Progenitor cell of endocrine pancreas (in vitro differentiated cells): Measurements from ENCODE around the gene FAM171A2. TPM values are rescaled to one million over a fixed set of nuclear protein-coding genes. Genes with fewer than 3 reads are reported as not detected.

Experiments
- DNase-seq: peaks from one replicate; pipeline ENCODE4 v3.0.0; 2021; ENCODE audit warnings: low spot score; ENCODE audit not compliant: unreplicated experiment
- H3K27ac Mint-ChIP-seq: 2 replicates; pipeline ENCODE4 v1.8.0; 2021; ENCODE audit warnings: mild to moderate bottlenecking, moderate library complexity, mixed read lengths
- H3K27me3 Mint-ChIP-seq: 2 replicates; pipeline ENCODE4 v1.8.0; 2021; ENCODE audit warnings: mixed read lengths
- H3K36me3 Mint-ChIP-seq: 2 replicates; pipeline ENCODE4 v1.8.0; 2022; ENCODE audit warnings: mixed read lengths; ENCODE audit not compliant: insufficient read depth
- H3K4me1 Mint-ChIP-seq: 2 replicates; pipeline ENCODE4 v1.8.0; 2021; ENCODE audit warnings: low read depth, mixed read lengths
- H3K4me3 Mint-ChIP-seq: 2 replicates; pipeline ENCODE4 v1.8.0; 2021; ENCODE audit warnings: low read depth, mild to moderate bottlenecking, moderate library complexity, mixed read lengths
- H3K9me3 Mint-ChIP-seq: 2 replicates; pipeline ENCODE4 v1.8.0; 2021; ENCODE audit warnings: low read depth, mixed read lengths
- CTCF ChIP-seq: fragments of 200-600 bp; sonication (generic); IDR thresholded peaks from one replicate; pipeline ENCODE4 v1.5.0; 2021; ENCODE audit warnings: antibody characterized with exemption, mild to moderate bottlenecking; ENCODE audit not compliant: unreplicated experiment
- total RNA-seq: library from RNA; stranded (reverse); gene quantifications from 2 replicates; pipeline ENCODE4 v1.2.1, GENCODE V29; 2021

Gene FAM171A2
- total RNA-seq, 1 donor from 2014 or later = 42.5 TPM

GRCh38 chr17:44356241-44356640 is 7.4 kb downstream of the FAM171A2 start:
- Mint-ChIP-seq H3K9me3 (no peaks in the 10 kb centered on the region), H3K27ac (no peak overlapping the region), H3K36me3 (peaks cover 11% of the 10 kb centered on the region), H3K4me1 (peaks cover 10% of the 10 kb centered on the region), H3K27me3 (peaks cover 7% of the 10 kb centered on the region), H3K4me3 (no peak overlapping the region)
- no peak for DNase-seq
- TF ChIP-seq CTCF = no peak

GRCh38 chr17:44355642-44356099 is 8.0 kb downstream of the FAM171A2 start:
- Mint-ChIP-seq H3K27me3 (peaks cover 7% of the 10 kb centered on the region), H3K27ac (no peak overlapping the region), H3K4me3 (no peak overlapping the region), H3K36me3 (peaks cover 11% of the 10 kb centered on the region), H3K4me1 (peaks cover 4% of the 10 kb centered on the region), H3K9me3 (no peaks in the 10 kb centered on the region)
- no peak for DNase-seq
- no peak for TF ChIP-seq CTCF

- peaks cover 11% of the 10 kb centered on the region for H3K36me3 Mint-ChIP-seq
- no peaks in the 10 kb centered on the region for H3K4me1 Mint-ChIP-seq
- H3K27me3 Mint-ChIP-seq = peaks cover 7% of the 10 kb centered on the region
- H3K27ac Mint-ChIP-seq = no peak overlapping the region
- DNase-seq = peak; percentile 70
- no peak overlapping the region for H3K4me3 Mint-ChIP-seq
- H3K9me3 Mint-ChIP-seq = no peaks in the 10 kb centered on the region
- peak; percentile 76 for TF ChIP-seq CTCF
Observed at GRCh38 chr17:44354582-44355561, 8.8 kb downstream of the FAM171A2 start.

GRCh38 chr17:44353672-44354331 is 9.9 kb downstream of the FAM171A2 start:
- H3K36me3 Mint-ChIP-seq = peaks cover 11% of the 10 kb centered on the region
- no peak for TF ChIP-seq CTCF
- H3K27ac Mint-ChIP-seq = no peak overlapping the region
- peaks cover 7% of the 10 kb centered on the region for H3K27me3 Mint-ChIP-seq
- DNase-seq = no peak
- H3K9me3 Mint-ChIP-seq = no peaks in the 10 kb centered on the region
- no peak overlapping the region for H3K4me3 Mint-ChIP-seq
- H3K4me1 Mint-ChIP-seq = no peaks in the 10 kb centered on the region
